GM21515 (cell line): ENCODE results near the gene KIF26B.

Experiments used
- ATAC-seq: cut with Tn5 transposase; IDR thresholded peaks from one replicate; pipeline ENCODE4 v1.9.1; 2021; ENCODE audit not compliant: unreplicated experiment

The KIF26B gene

GRCh38 chr1:245409341-245410195, 254.8 kb downstream of the KIF26B start:
- ATAC-seq, result no peak

GRCh38 chr1:245411245-245412036, 256.7 kb downstream of the KIF26B start:
- no peak for ATAC-seq

- ATAC-seq, result no peak
These were observed 257.5 kb downstream of the KIF26B start for GRCh38 chr1:245412306-245412705.

- no peak for ATAC-seq
These were observed 262.0 kb downstream of the KIF26B start for GRCh38 chr1:245416781-245417180.

- ATAC-seq, result no peak
These were observed 263.3 kb downstream of the KIF26B start for GRCh38 chr1:245418077-245418476.

GRCh38 chr1:245419461-245419978, 264.7 kb downstream of the KIF26B start:
- ATAC-seq, result no peak

GRCh38 chr1:245419989-245420388, 265.2 kb downstream of the KIF26B start:
- no peak for ATAC-seq

- no peak for ATAC-seq
These were observed 266.1 kb downstream of the KIF26B start for GRCh38 chr1:245420926-245421325.

GRCh38 chr1:245428681-245429080, 273.9 kb downstream of the KIF26B start:
- no peak for ATAC-seq

- ATAC-seq, result no peak
These were observed 276.9 kb downstream of the KIF26B start for GRCh38 chr1:245431706-245432105.

GRCh38 chr1:245432228-245432875, 277.6 kb downstream of the KIF26B start:
- no peak for ATAC-seq

- no peak for ATAC-seq
These were observed 278.8 kb downstream of the KIF26B start for GRCh38 chr1:245433561-245433960.

GRCh38 chr1:245434280-245434679, 279.5 kb downstream of the KIF26B start:
- no peak for ATAC-seq

- ATAC-seq, result no peak
These were observed 281.6 kb downstream of the KIF26B start for GRCh38 chr1:245436407-245436806.

- no peak for ATAC-seq
These were observed 282.7 kb downstream of the KIF26B start for GRCh38 chr1:245437369-245438062.

- ATAC-seq, result no peak
These were observed 286.1 kb downstream of the KIF26B start for GRCh38 chr1:245440922-245441321.

GRCh38 chr1:245441689-245442088, 286.9 kb downstream of the KIF26B start:
- ATAC-seq, result no peak

GRCh38 chr1:245444147-245444828, 289.5 kb downstream of the KIF26B start:
- ATAC-seq, result no peak

GRCh38 chr1:245444945-245445344, 290.2 kb downstream of the KIF26B start:
- ATAC-seq, result no peak

GRCh38 chr1:245448531-245448930, 293.7 kb downstream of the KIF26B start:
- ATAC-seq, result no peak
